ENCODE measurements around the gene PBX3. TPM values are rescaled to one million over a fixed set of nuclear protein-coding genes. Genes with fewer than 3 reads are reported as not detected.

PBX3 gene
- total and polyA plus RNA-seq, 9 of the 15 experiments (the other 6 are each of a cell fraction or from before 2014, with no cell fraction given) = 0.14 to 5.8 (median 0.92) TPM

DNA sequence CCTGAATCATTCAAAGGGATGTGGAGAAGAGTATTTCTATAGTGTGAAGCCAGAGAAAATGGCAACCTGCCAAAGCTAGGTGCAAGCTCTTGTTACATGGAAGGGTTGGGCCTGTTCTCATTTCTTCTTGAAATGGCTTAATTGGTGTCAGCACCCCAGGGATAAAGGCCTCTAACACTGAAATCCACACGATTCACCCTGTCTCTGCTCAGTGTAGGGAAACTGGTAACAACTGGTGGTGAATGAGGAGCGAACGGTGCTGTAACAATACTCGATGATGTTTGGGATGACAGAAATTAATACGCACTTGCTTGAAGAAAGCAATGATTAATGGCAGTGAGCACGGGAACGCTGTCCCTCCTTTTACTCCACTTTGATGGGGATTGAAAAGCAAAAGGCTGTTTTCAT is 16.2 kb downstream of the PBX3 start:
- no peak overlapping the region for H3K9ac ChIP-seq (ENCODE audit: insufficient read depth in 1 of 2, low read depth in 2 of 2, low read length in 2 of 2)
- BruUV-seq (replicated peaks) = no TSS peak
- DNase-seq (ENCODE audit: extremely low read depth in 1 of 4, low spot score in 3 of 4) (peak in 2 of 4 experiments; percentile 8 to 28), FAIRE-seq (peak; percentile 42), ATAC-seq (no peak; the same call in 2 of the 3 replicates)
- no peaks in the 10 kb centered on the region for H4K20me1 ChIP-seq (replicated peaks; ENCODE audit: control insufficient read depth, insufficient read depth, low read length)
- intact Hi-C loops (cut with micrococcal nuclease) (no loop called here), in situ Hi-C loops (cut with MboI) (no loop called here)
- H3K4me2 ChIP-seq (ENCODE audit: insufficient read depth, low read length) = no peak overlapping the region
- H3K79me2 ChIP-seq (ENCODE audit: control insufficient read depth, insufficient read depth, low read length) = no peaks in the 10 kb centered on the region
- CTCF ChIA-PET (ENCODE audit: low intra/inter-chr PET ratio) = no interaction called here
- no peaks in the 10 kb centered on the region for H3K36me3 ChIP-seq (ENCODE audit: control insufficient read depth, insufficient read depth, low read length)
- H3K4me1 ChIP-seq (replicated peaks in 1 of 2; ENCODE audit: control insufficient read depth in 2 of 2, insufficient read depth in 2 of 2, low read length in 2 of 2) = no peaks in the 10 kb centered on the region
- WGBS (ENCODE audit: insufficient coverage, low coverage, missing lambda C conversion rate) = 0% methylated on average over 7 of the region's 7 CpGs
- H3K9me3 ChIP-seq (replicated peaks; ENCODE audit: control insufficient read depth, insufficient read depth, low read depth, low read length) = no peaks in the 10 kb centered on the region
- H3K9me1 ChIP-seq (ENCODE audit: control insufficient read depth, insufficient read depth, low read length) = no peaks in the 10 kb centered on the region
- peaks cover 4 to 7% of the 10 kb centered on the region in 2 experiments; a peak in 3 of 5 replicates for H3K27me3 ChIP-seq (ENCODE audit: control insufficient read depth in 2 of 2, insufficient read depth in 2 of 2, low read length in 2 of 2)
- H2AFZ ChIP-seq (ENCODE audit: low read depth, low read length) = no peak overlapping the region
- no peak for TF ChIP-seq CCAR2 (IDR thresholded peaks at IDR 0.05; ENCODE audit: low read depth, low read length)
- TF ChIP-seq ELF2 (CRISPR knock-in tag; IDR thresholded peaks at IDR 0.05) = no peak
- no peak for TF ChIP-seq MTA2 (IDR thresholded peaks at IDR 0.05; ENCODE audit: low read depth)
- TF ChIP-seq NUFIP1 (IDR thresholded peaks at IDR 0.05; ENCODE audit: partially characterized antibody) = no peak
- TF ChIP-seq ZNF354B (CRISPR knock-in tag; IDR thresholded peaks at IDR 0.05) = no peak
- no peak for TF ChIP-seq ARID1B (IDR thresholded peaks at IDR 0.05)
- TF ChIP-seq PHF8 (IDR thresholded peaks at IDR 0.05; ENCODE audit: borderline replicate concordance, low read length) = no peak
- peak; percentile 84 for TF ChIP-seq NFIC (IDR thresholded peaks at IDR 0.05)
- TF ChIP-seq, protein P1, sequence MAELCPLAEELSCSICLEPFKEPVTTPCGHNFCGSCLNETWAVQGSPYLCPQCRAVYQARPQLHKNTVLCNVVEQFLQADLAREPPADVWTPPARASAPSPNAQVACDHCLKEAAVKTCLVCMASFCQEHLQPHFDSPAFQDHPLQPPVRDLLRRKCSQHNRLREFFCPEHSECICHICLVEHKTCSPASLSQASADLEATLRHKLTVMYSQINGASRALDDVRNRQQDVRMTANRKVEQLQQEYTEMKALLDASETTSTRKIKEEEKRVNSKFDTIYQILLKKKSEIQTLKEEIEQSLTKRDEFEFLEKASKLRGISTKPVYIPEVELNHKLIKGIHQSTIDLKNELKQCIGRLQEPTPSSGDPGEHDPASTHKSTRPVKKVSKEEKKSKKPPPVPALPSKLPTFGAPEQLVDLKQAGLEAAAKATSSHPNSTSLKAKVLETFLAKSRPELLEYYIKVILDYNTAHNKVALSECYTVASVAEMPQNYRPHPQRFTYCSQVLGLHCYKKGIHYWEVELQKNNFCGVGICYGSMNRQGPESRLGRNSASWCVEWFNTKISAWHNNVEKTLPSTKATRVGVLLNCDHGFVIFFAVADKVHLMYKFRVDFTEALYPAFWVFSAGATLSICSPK (IDR thresholded peaks at IDR 0.05; ENCODE audit: borderline replicate concordance) = no peak
- TF ChIP-seq NCOR1 (IDR thresholded peaks at IDR 0.05) = no peak
- TF ChIP-seq ZNF696 (CRISPR knock-in tag; conservative IDR thresholded peaks at IDR 0.05) = no peak
- TF ChIP-seq PBX2 (CRISPR knock-in tag; IDR thresholded peaks at IDR 0.05; ENCODE audit: low read depth) = no peak
- TF ChIP-seq PBX2 (tag; conservative IDR thresholded peaks at IDR 0.05; ENCODE audit: low read depth) = peak; percentile 68
- TF ChIP-seq ZNF224 (CRISPR knock-in tag; IDR thresholded peaks at IDR 0.05) = no peak
- H3K4me3 ChIP-seq = no peak overlapping the region
- H3K27ac ChIP-seq (ENCODE audit: extremely low read depth, low read depth, low read length) = no peak overlapping the region
- POLR2A ChIA-PET = interaction anchor here (0.6 to 1.2 kb wide), 2 partner anchors 14 to 63 kb away, joined by 3 read pairs; no protein-coding TSS in a partner anchor
